HG03066 (cell line): Measurements from ENCODE around the gene P2RX7.
"Not testable (repeated sequence)": the region's sequence is repeated elsewhere in the genome, so short reads cannot be mapped to it uniquely, and the experiment has no call there.

ENCODE experiments used
- ATAC-seq: cut with Tn5 transposase; IDR thresholded peaks from one replicate; pipeline ENCODE4 v1.9.1; 2021; ENCODE audit warnings: low read depth; ENCODE audit not compliant: unreplicated experiment

The P2RX7 gene

GRCh38 chr12:121223292-121224285 is 90.9 kb downstream of the P2RX7 start:
- no peak for ATAC-seq

- no peak for ATAC-seq
Observed at GRCh38 chr12:121224591-121224990, 91.9 kb downstream of the P2RX7 start.

- no peak for ATAC-seq
Observed at GRCh38 chr12:121226399-121226798, 93.7 kb downstream of the P2RX7 start.

GRCh38 chr12:121226871-121227270 is 94.2 kb downstream of the P2RX7 start:
- peak; percentile 4 for ATAC-seq

- peak; percentile 68 for ATAC-seq
Observed at GRCh38 chr12:121227294-121227693, 94.6 kb downstream of the P2RX7 start.

GRCh38 chr12:121228919-121229665 is 96.4 kb downstream of the P2RX7 start:
- ATAC-seq = no peak

- not testable (repeated sequence) for ATAC-seq
Observed at GRCh38 chr12:121229826-121230537, 97.3 kb downstream of the P2RX7 start.

- no peak for ATAC-seq
Observed at GRCh38 chr12:121230538-121230907, 97.8 kb downstream of the P2RX7 start.

- no peak for ATAC-seq
Observed at GRCh38 chr12:121232163-121232562, 99.5 kb downstream of the P2RX7 start.

- ATAC-seq = no peak
Observed at GRCh38 chr12:121232977-121233627, 100.4 kb downstream of the P2RX7 start.

GRCh38 chr12:121233628-121234020 is 100.9 kb downstream of the P2RX7 start:
- no peak for ATAC-seq

GRCh38 chr12:121236776-121237175 is 104.1 kb downstream of the P2RX7 start:
- ATAC-seq = no peak

- ATAC-seq = no peak
Observed at GRCh38 chr12:121237415-121237814, 104.7 kb downstream of the P2RX7 start.
